HL-60 (cell line): ENCODE measurements around the gene MARCHF2.

Source experiments
- GABPA ChIP-seq: IDR thresholded peaks from 2 replicates; pipeline ENCODE4 v1.6.1; 2012; ENCODE audit warnings: low read depth
- POLR2AphosphoS5 ChIP-seq: IDR thresholded peaks from 2 replicates; pipeline ENCODE4 v1.6.1; 2012; ENCODE audit warnings: low read depth
- TF ChIP-seq, protein P1 (sequence below): IDR thresholded peaks from 2 replicates; pipeline ENCODE4 v1.6.1; 2012; ENCODE audit warnings: low read depth; ENCODE audit not compliant: insufficient replicate concordance
- TF ChIP-seq, protein P2 (sequence below): IDR thresholded peaks from one replicate; pipeline ENCODE4 v1.5.1; 2011; ENCODE audit warnings: low read length, control low read depth, inconsistent platforms; ENCODE audit not compliant: insufficient read depth

DNA sequence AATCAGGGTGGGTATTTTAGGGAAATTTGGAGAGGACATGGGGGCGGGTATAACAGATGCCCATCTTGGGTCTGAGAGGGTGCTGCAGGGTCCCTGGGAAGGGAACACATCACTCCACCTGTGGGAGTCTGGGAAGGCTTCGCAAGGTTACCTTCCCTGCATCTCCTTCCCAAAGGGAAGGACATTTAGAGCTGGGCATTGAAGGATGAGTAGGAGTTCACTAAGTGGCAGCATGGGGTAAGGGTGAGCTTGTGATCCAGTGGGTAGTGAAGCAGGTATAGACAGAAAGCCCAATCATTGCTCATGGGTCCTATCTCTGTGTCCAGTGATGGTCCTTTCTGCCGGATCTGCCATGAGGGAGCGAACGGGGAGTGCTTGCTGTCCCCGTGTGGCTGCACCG lies 13.2 kb downstream of the MARCHF2 start:
- TF ChIP-seq, protein P1, sequence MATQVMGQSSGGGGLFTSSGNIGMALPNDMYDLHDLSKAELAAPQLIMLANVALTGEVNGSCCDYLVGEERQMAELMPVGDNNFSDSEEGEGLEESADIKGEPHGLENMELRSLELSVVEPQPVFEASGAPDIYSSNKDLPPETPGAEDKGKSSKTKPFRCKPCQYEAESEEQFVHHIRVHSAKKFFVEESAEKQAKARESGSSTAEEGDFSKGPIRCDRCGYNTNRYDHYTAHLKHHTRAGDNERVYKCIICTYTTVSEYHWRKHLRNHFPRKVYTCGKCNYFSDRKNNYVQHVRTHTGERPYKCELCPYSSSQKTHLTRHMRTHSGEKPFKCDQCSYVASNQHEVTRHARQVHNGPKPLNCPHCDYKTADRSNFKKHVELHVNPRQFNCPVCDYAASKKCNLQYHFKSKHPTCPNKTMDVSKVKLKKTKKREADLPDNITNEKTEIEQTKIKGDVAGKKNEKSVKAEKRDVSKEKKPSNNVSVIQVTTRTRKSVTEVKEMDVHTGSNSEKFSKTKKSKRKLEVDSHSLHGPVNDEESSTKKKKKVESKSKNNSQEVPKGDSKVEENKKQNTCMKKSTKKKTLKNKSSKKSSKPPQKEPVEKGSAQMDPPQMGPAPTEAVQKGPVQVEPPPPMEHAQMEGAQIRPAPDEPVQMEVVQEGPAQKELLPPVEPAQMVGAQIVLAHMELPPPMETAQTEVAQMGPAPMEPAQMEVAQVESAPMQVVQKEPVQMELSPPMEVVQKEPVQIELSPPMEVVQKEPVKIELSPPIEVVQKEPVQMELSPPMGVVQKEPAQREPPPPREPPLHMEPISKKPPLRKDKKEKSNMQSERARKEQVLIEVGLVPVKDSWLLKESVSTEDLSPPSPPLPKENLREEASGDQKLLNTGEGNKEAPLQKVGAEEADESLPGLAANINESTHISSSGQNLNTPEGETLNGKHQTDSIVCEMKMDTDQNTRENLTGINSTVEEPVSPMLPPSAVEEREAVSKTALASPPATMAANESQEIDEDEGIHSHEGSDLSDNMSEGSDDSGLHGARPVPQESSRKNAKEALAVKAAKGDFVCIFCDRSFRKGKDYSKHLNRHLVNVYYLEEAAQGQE, result no peak
- TF ChIP-seq, protein P2, sequence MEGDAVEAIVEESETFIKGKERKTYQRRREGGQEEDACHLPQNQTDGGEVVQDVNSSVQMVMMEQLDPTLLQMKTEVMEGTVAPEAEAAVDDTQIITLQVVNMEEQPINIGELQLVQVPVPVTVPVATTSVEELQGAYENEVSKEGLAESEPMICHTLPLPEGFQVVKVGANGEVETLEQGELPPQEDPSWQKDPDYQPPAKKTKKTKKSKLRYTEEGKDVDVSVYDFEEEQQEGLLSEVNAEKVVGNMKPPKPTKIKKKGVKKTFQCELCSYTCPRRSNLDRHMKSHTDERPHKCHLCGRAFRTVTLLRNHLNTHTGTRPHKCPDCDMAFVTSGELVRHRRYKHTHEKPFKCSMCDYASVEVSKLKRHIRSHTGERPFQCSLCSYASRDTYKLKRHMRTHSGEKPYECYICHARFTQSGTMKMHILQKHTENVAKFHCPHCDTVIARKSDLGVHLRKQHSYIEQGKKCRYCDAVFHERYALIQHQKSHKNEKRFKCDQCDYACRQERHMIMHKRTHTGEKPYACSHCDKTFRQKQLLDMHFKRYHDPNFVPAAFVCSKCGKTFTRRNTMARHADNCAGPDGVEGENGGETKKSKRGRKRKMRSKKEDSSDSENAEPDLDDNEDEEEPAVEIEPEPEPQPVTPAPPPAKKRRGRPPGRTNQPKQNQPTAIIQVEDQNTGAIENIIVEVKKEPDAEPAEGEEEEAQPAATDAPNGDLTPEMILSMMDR, result no peak
- no peak for TF ChIP-seq POLR2AphosphoS5
- TF ChIP-seq GABPA, result no peak
